H1 (cell line): ENCODE data around the gene FLRT1. TPM values are rescaled to one million over a fixed set of nuclear protein-coding genes. Genes with fewer than 3 reads are reported as not detected.

Source experiments
- ATF3 ChIP-seq: IDR thresholded peaks from 2 replicates; pipeline ENCODE4 v1.6.1; 2011; ENCODE audit warnings: low read depth, mild to moderate bottlenecking, low read length; ENCODE audit not compliant: insufficient read depth
- BCL11A ChIP-seq, 2 experiments: IDR thresholded peaks; one replicate each; pipeline ENCODE4 v1.6.1; 2011; ENCODE audit warnings: low read depth in 2 of 2, low read length in 2 of 2, mild to moderate bottlenecking in 2 of 2
- CHD2 ChIP-seq: IDR thresholded peaks from 2 replicates; pipeline ENCODE4 v1.6.1; 2012; ENCODE audit warnings: low read length, improper control_type of control experiment
- CHD7 ChIP-seq: fragments of 300-600 bp; sonication (generic); IDR thresholded peaks from 2 replicates; pipeline ENCODE4 v1.7.1; 2012; ENCODE audit warnings: low read length, moderate library complexity, mild to moderate bottlenecking, inconsistent platforms; ENCODE audit not compliant: insufficient replicate concordance
- E2F6 ChIP-seq: IDR thresholded peaks from 2 replicates; pipeline ENCODE4 v1.6.1; 2012; ENCODE audit warnings: inconsistent platforms
- FOSL1 ChIP-seq: IDR thresholded peaks from 2 replicates; pipeline ENCODE4 v1.6.1; 2011; ENCODE audit warnings: mild to moderate bottlenecking, low read depth, low read length, moderate library complexity; ENCODE audit not compliant: insufficient read depth
- JUND ChIP-seq: IDR thresholded peaks from 2 replicates; pipeline ENCODE4 v1.6.1; 2011; ENCODE audit warnings: mild to moderate bottlenecking, improper control_type of control experiment, low read length
- POLR2AphosphoS5 ChIP-seq: IDR thresholded peaks from 2 replicates; pipeline ENCODE4 v1.6.1; 2011; ENCODE audit warnings: low read depth, low read length
- RBBP5 ChIP-seq: IDR thresholded peaks from 2 replicates; pipeline ENCODE4 v1.7.1; 2012; ENCODE audit warnings: low read depth, mild to moderate bottlenecking, inconsistent platforms, low read length, moderate library complexity, borderline replicate concordance
- SP1 ChIP-seq: IDR thresholded peaks from 2 replicates; pipeline ENCODE4 v1.6.1; 2011; ENCODE audit warnings: low read depth, low read length
- polyA plus RNA-seq, 7 experiments: library from polyadenylated mRNA; depleted of rRNA in 3 of 7; stranded (reverse) in 5 of 7; unstranded in 2 of 7; fragments of >200 nt in 5 of 7; fragments of 200-250 nt in 2 of 7; gene quantifications; 1 replicate in 5 of 7; 2 replicates in 1 of 7; 4 replicates in 1 of 7; pipeline versions ENCODE4 v1.2.1 to v1.2.3, GENCODE V29; 2011 to 2013; ENCODE audit warnings: missing spikeins in 2 of 7, mixed read lengths in 2 of 7
- total RNA-seq: library from RNA; stranded (reverse); fragmentation: NEBNext Ultra II Directional; extraction: Animal tissue kit (Norgen Biotek cat#: 25700); gene quantifications from 2 replicates; pipeline ENCODE4 v1.2.1, GENCODE V29; 2021

The FLRT1 gene
- total and polyA plus RNA-seq, 2 of the 8 experiments (the other 6 are each of a cell fraction or from before 2014, with no cell fraction given): 0.14 to 0.28 TPM

- no peak for TF ChIP-seq CHD7
- TF ChIP-seq BCL11A (IDR thresholded peaks at IDR 0.05; ENCODE audit: low read depth in 2 of 2, low read length in 2 of 2): no peak
- TF ChIP-seq RBBP5: 0 out of 2 replicates have a peak, but pooled peaks have one; percentile 23
- no peak for TF ChIP-seq JUND
- TF ChIP-seq POLR2AphosphoS5: no peak
- TF ChIP-seq CHD2: no peak
- TF ChIP-seq E2F6: peak; percentile 78
- no peak for TF ChIP-seq SP1
- TF ChIP-seq ATF3: no peak
- no peak for TF ChIP-seq FOSL1
These were observed 28.5 kb upstream of the FLRT1 start (continued) for GRCh38 chr11:64007160-64007628.
